GM13976 (cell line): ENCODE results near the gene MAN1C1.

ENCODE experiments used
- DNase-seq: peaks from one replicate; pipeline ENCODE4 v3.0.0; 2012; ENCODE audit warnings: low spot score
- CTCF ChIP-seq: IDR thresholded peaks from 2 replicates; pipeline ENCODE4 v1.5.1; 2012; ENCODE audit warnings: borderline replicate concordance, mild to moderate bottlenecking; ENCODE audit not compliant: insufficient read depth; ENCODE audit errors: extremely low read depth, missing control alignments, control extremely low read depth
- in situ Hi-C: fragments of 300-500 bp; cut with MboI; formaldehyde crosslinking; loops from one replicate; pipeline ENCODE4 v1.12.0; 2022; ENCODE audit warnings: low sequenced_read_pairs, mixed read lengths, inconsistent platforms; ENCODE audit not compliant: unreplicated experiment

The MAN1C1 gene

GRCh38 chr1:25784575-25785051 lies 168.0 kb downstream of the MAN1C1 start:
- no peak for TF ChIP-seq CTCF
- no peak for DNase-seq
- in situ Hi-C loops: no loop called here

GRCh38 chr1:25785333-25786067 lies 168.9 kb downstream of the MAN1C1 start:
- in situ Hi-C loops: no loop called here
- TF ChIP-seq CTCF: no peak

GRCh38 chr1:25786887-25787759 lies 170.5 kb downstream of the MAN1C1 start:
- in situ Hi-C loops: no loop called here
- no peak for DNase-seq
- TF ChIP-seq CTCF: no peak

More at GRCh38 chr1:25785333-25786067, 168.9 kb downstream of the MAN1C1 start:
- DNase-seq: no peak

GRCh38 chr1:25787760-25788166 lies 171.2 kb downstream of the MAN1C1 start:
- in situ Hi-C loops: no loop called here
- no peak for TF ChIP-seq CTCF
- DNase-seq: no peak

GRCh38 chr1:25790472-25790871 lies 173.9 kb downstream of the MAN1C1 start:
- in situ Hi-C loops: no loop called here
- no peak for DNase-seq
- no peak for TF ChIP-seq CTCF

- in situ Hi-C loops: no loop called here
- no peak for TF ChIP-seq CTCF
- DNase-seq: no peak
Measured at GRCh38 chr1:25792115-25792514, 175.5 kb downstream of the MAN1C1 start.
